ENCODE measurements around the gene ALPK3. TPM values are rescaled to one million over a fixed set of nuclear protein-coding genes. Genes with fewer than 3 reads are reported as not detected.

Gene ALPK3
- total RNA-seq, 1 experiment from 2014 or later = 0.07 TPM

DNA sequence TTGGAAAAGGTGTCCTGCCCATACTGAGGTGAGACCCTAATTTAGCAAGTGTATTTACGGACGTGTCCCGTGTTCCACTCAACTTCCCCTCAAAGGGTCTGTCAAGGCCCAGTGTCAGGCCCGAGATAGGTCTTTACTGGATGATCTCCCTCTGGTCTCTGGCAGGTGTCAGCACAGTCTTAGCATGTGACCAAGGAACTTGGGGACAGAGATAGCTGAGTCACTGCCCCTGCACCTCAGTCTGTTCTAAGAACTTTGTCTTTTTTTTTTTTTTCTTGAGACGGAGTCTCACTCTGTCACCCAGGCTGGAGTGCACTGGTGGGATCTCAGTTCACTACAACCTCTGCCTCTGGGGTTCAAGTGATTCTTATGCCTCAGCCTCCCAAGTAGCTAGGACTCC is 32.1 kb upstream of the ALPK3 start:
- no peak for DNase-seq (ENCODE audit: unreplicated experiment)
- BruUV-seq (replicated peaks) = no TSS peak
- intact Hi-C loops (cut with micrococcal nuclease) = no loop called here
- Mint-ChIP-seq H3K27ac (ENCODE audit: low read depth, unreplicated experiment) (no peak overlapping the region), H3K36me3 (ENCODE audit: insufficient read depth, unreplicated experiment) (peaks cover 68% of the 10 kb centered on the region), H3K27me3 (ENCODE audit: insufficient read depth, unreplicated experiment) (no peaks in the 10 kb centered on the region), H3K4me1 (ENCODE audit: insufficient read depth, unreplicated experiment) (no peaks in the 10 kb centered on the region), H3K4me3 (ENCODE audit: unreplicated experiment) (no peak overlapping the region), H3K9me3 (ENCODE audit: unreplicated experiment) (no peaks in the 10 kb centered on the region)
- CTCF ChIA-PET = no interaction called here
- POLR2A ChIA-PET = no interaction called here
- TF ChIP-seq, protein P1, sequence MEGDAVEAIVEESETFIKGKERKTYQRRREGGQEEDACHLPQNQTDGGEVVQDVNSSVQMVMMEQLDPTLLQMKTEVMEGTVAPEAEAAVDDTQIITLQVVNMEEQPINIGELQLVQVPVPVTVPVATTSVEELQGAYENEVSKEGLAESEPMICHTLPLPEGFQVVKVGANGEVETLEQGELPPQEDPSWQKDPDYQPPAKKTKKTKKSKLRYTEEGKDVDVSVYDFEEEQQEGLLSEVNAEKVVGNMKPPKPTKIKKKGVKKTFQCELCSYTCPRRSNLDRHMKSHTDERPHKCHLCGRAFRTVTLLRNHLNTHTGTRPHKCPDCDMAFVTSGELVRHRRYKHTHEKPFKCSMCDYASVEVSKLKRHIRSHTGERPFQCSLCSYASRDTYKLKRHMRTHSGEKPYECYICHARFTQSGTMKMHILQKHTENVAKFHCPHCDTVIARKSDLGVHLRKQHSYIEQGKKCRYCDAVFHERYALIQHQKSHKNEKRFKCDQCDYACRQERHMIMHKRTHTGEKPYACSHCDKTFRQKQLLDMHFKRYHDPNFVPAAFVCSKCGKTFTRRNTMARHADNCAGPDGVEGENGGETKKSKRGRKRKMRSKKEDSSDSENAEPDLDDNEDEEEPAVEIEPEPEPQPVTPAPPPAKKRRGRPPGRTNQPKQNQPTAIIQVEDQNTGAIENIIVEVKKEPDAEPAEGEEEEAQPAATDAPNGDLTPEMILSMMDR (IDR thresholded peaks at IDR 0.05; ENCODE audit: unreplicated experiment) = no peak

DNA sequence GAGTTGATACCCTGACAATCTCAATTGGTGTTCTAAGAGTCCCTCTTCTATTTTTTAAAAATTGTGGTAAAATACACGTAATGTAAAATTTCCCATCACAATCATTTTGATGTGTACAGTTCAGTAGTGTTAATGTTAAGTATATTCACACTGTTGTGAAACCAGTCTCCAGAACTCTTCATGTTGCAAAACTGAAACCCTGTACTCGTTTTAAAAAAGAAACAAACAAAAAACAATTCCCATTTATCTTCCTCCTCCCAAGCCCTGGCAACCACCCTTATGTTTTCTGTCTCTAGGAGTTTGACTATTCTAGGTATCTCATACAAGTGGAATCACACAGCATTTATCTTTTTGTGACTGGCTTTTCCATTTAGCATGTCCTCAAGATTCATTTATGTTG is 28.7 kb upstream of the ALPK3 start:
- Mint-ChIP-seq H3K36me3 (ENCODE audit: insufficient read depth, unreplicated experiment) (peaks cover 64% of the 10 kb centered on the region), H3K9me3 (ENCODE audit: unreplicated experiment) (no peaks in the 10 kb centered on the region), H3K4me1 (ENCODE audit: insufficient read depth, unreplicated experiment) (no peaks in the 10 kb centered on the region), H3K27me3 (ENCODE audit: insufficient read depth, unreplicated experiment) (no peaks in the 10 kb centered on the region), H3K4me3 (ENCODE audit: unreplicated experiment) (no peak overlapping the region), H3K27ac (ENCODE audit: low read depth, unreplicated experiment) (no peak overlapping the region)
- BruUV-seq (replicated peaks) = no TSS peak
- DNase-seq (ENCODE audit: unreplicated experiment) = no peak
- TF ChIP-seq, protein P1 (IDR thresholded peaks at IDR 0.05; ENCODE audit: unreplicated experiment) = no peak
- intact Hi-C loops (cut with micrococcal nuclease) = no loop called here
- ChIA-PET CTCF (no interaction called here), POLR2A (no interaction called here)

DNA sequence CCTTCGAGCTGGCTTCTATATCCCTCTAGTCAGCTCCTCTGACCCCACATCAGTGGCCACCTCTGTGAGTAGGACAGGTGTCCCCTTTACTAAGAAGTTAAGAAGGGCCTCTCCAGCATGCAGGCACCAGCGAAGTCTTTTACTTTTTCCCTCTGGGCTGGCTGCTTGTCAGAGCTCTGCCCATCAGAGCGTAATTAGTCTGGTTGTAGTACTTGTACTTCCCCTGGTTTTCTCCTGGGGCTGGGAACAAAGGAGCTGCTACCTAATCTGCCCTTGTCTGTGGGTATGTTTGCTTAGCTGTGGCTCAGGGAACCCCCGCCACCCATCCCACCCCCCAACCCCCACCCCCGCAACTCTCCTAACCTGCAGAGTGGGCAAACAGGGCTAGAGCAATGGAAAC is 27.4 kb upstream of the ALPK3 start:
- Mint-ChIP-seq H3K36me3 (ENCODE audit: insufficient read depth, unreplicated experiment) (peaks cover 62% of the 10 kb centered on the region), H3K4me1 (ENCODE audit: insufficient read depth, unreplicated experiment) (no peaks in the 10 kb centered on the region), H3K9me3 (ENCODE audit: unreplicated experiment) (no peaks in the 10 kb centered on the region), H3K4me3 (ENCODE audit: unreplicated experiment) (no peak overlapping the region), H3K27me3 (ENCODE audit: insufficient read depth, unreplicated experiment) (no peaks in the 10 kb centered on the region), H3K27ac (ENCODE audit: low read depth, unreplicated experiment) (no peak overlapping the region)
- BruUV-seq (replicated peaks) = no TSS peak
- POLR2A ChIA-PET = interaction anchor here (0.6 kb wide), 1 partner anchor 19 kb away, joined by 3 read pairs; no protein-coding TSS in a partner anchor
- no peak for DNase-seq (ENCODE audit: unreplicated experiment)
- TF ChIP-seq, protein P1 (IDR thresholded peaks at IDR 0.05; ENCODE audit: unreplicated experiment) = no peak
- CTCF ChIA-PET = interaction anchor here (1.0 kb wide), 1 partner anchor 143 kb away, joined by 3 read pairs; no protein-coding TSS in a partner anchor
- intact Hi-C loops (cut with micrococcal nuclease) = no loop called here

- ChIA-PET CTCF (no interaction called here), POLR2A (interaction anchor here (0.8 to 1.1 kb wide), 2 partner anchors 15 to 29 kb away, joined by 3 to 4 read pairs; no protein-coding TSS in a partner anchor)
- H3K27me3 Mint-ChIP-seq (ENCODE audit: insufficient read depth, unreplicated experiment) = no peaks in the 10 kb centered on the region
- intact Hi-C loops (cut with micrococcal nuclease) = no loop called here
- H3K9me3 Mint-ChIP-seq (ENCODE audit: unreplicated experiment) = no peaks in the 10 kb centered on the region
- H3K36me3 Mint-ChIP-seq (ENCODE audit: insufficient read depth, unreplicated experiment) = peaks cover 53% of the 10 kb centered on the region
- no TSS peak for BruUV-seq (replicated peaks)
- DNase-seq (ENCODE audit: unreplicated experiment) = no peak
- no peaks in the 10 kb centered on the region for H3K4me1 Mint-ChIP-seq (ENCODE audit: insufficient read depth, unreplicated experiment)
- TF ChIP-seq, protein P1 (IDR thresholded peaks at IDR 0.05; ENCODE audit: unreplicated experiment) = no peak
- H3K4me3 Mint-ChIP-seq (ENCODE audit: unreplicated experiment) = no peak overlapping the region
- no peak overlapping the region for H3K27ac Mint-ChIP-seq (ENCODE audit: low read depth, unreplicated experiment)
Observed at GRCh38 chr15:84790676-84791075, 26.5 kb upstream of the ALPK3 start.
